Thymus (tissue), 11 donors: Measurements from ENCODE around the gene CEBPA. TPM values are rescaled to one million over a fixed set of nuclear protein-coding genes. Genes with fewer than 3 reads are reported as not detected.

Source experiments
- DNase-seq, 9 donors: peaks; one replicate each; pipeline ENCODE4 v3.0.0-alpha.2; 2013; ENCODE audit warnings: low spot score in 9 of 9, low read depth in 6 of 9, missing footprints in 1 of 9
- H3K27ac ChIP-seq, 2 donors: one replicate each; pipeline ENCODE4 v1.5.1; 2013; ENCODE audit warnings: control low read depth in 1 of 2, low read depth in 1 of 2, low read length in 1 of 2, mild to moderate bottlenecking in 1 of 2, moderate library complexity in 1 of 2
- H3K27me3 ChIP-seq, 2 donors: one replicate each; pipeline ENCODE4 v1.5.1; 2013; ENCODE audit warnings: low read length in 1 of 2; ENCODE audit not compliant: control insufficient read depth in 2 of 2, insufficient read depth in 1 of 2
- H3K36me3 ChIP-seq, 2 donors: one replicate each; pipeline ENCODE4 v1.5.1; 2013; ENCODE audit warnings: low read length in 1 of 2, mild to moderate bottlenecking in 1 of 2, moderate library complexity in 1 of 2; ENCODE audit not compliant: control insufficient read depth in 2 of 2, insufficient read depth in 2 of 2
- H3K4me1 ChIP-seq, 2 donors: one replicate each; pipeline ENCODE4 v1.5.1; 2013; ENCODE audit warnings: low read length in 2 of 2; ENCODE audit not compliant: control insufficient read depth in 2 of 2, insufficient read depth in 2 of 2
- H3K4me3 ChIP-seq, 2 donors: one replicate each; pipeline ENCODE4 v1.5.1; 2013; ENCODE audit warnings: low read length in 2 of 2, control low read depth in 1 of 2, mild to moderate bottlenecking in 1 of 2
- H3K9me3 ChIP-seq, 2 donors: one replicate each; pipeline ENCODE4 v1.5.1; 2013; ENCODE audit warnings: low read length in 1 of 2, mild to moderate bottlenecking in 1 of 2; ENCODE audit not compliant: control insufficient read depth in 2 of 2, insufficient read depth in 1 of 2
- WGBS: extraction: QIAGEN DNeasy Blood & Tissue Kit; methylation state at CpG from one replicate; pipeline ENCODE4 v1.1.7; 2013; 5-methylcytosine and 5-hydroxymethylcytosine counted together
- polyA plus RNA-seq: library from polyadenylated mRNA; stranded (reverse); fragments of 200-250 nt; gene quantifications from one replicate; pipeline ENCODE4 v1.2.3, GENCODE V29; 2013
- total RNA-seq: library from RNA; stranded (reverse); fragments of 120-200 nt; gene quantifications from one replicate; pipeline ENCODE4 v1.2.4, GENCODE V29; 2013
- donor health status: healthy.

The CEBPA gene
- total and polyA plus RNA-seq, 2 donors, result 7.0 to 10.1 TPM

DNA sequence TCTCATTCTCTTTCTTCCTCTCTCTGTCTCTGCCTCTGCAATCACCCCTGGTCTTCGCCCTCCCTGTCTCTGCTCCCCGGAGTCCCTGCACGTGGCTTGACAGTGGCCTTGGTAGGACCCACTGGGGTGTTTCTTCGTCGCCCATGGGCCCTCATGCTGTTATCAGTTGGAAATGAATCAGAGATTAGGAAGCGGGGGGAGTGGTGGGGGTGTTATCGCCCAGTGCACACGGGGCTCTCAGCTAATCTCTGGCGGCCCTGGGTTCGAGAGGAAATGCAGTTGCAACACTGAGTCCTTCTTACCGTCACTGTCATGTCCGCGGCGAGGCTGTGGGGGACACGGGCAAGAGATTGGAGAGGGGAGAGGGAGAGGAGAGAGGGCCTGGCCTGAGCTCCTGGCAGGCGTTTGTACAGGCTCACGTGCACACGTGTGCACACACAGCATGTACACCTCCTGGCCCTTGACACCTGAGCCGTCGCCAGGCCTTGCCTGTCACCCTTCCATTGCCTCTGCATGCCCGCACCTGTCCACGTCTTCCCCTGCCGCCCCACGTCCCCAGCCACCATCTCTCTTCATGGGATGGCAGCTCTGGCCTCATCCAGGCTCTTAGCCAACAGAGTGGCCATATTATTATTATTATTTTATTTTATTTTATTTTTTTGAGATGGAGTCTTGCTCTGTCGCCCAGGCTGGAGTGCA is 38.9 kb downstream of the CEBPA start:
- WGBS, result 94% methylated on average over 25 of the region's 25 CpGs
- no peaks in the 10 kb centered on the region for H3K36me3 ChIP-seq
- no peaks in the 10 kb centered on the region for H3K4me1 ChIP-seq
- no peak overlapping the region for H3K4me3 ChIP-seq
- no peaks in the 10 kb centered on the region for H3K9me3 ChIP-seq
- H3K27me3 ChIP-seq, result peaks cover 3 to 17% of the 10 kb centered on the region in 2 donors
- DNase-seq, result no peak
- no peak overlapping the region for H3K27ac ChIP-seq

DNA sequence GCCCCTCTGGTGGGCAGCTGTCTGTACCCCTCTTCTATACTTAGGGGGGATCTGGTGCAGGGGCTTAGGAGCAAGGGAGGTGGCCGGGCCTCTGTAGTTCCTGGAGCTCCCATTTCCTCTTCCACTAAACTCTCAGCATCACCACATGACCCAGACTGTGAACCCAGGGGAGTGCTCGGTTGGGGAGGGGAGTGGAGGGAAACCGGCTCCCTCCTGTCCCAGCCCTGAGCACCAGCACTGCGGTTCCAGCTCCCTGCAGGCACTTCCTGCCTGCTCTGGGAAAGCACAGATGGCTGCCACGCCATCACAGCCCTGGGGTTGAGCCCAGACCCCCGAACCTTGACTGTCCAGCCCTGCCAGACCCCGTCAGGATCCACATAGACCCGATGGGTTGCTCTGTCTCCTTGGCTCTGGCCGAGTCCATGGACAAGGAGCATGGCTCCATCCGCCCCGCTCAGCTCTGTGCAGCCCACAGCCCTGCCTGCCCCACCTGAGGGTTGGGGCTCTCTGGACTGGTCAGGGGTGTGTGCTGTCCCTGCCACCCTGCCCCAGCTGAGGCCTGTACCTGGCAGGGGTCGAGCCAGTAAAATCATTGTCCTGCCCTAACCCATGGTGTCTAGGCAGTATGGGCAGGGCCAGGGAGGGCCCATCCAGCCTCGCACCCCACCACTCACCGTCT is 40.7 kb downstream of the CEBPA start:
- Histone ChIP-seq H3K4me3 (no peak overlapping the region), H3K27ac (no peak overlapping the region), H3K4me1 (no peaks in the 10 kb centered on the region), H3K36me3 (no peaks in the 10 kb centered on the region), H3K9me3 (no peaks in the 10 kb centered on the region), H3K27me3 (peaks cover 3 to 17% of the 10 kb centered on the region in 2 donors)
- 54% methylated on average over 14 of the region's 14 CpGs for WGBS
- no peak for DNase-seq

GRCh38 chr19:33260628-33261418 is 41.5 kb downstream of the CEBPA start:
- DNase-seq, result no peak
- Histone ChIP-seq H3K4me3 (no peak overlapping the region), H3K27ac (no peak overlapping the region)

GRCh38 chr19:33259539-33259938 is 42.8 kb downstream of the CEBPA start:
- DNase-seq, result no peak
- Histone ChIP-seq H3K4me1 (no peaks in the 10 kb centered on the region), H3K36me3 (no peaks in the 10 kb centered on the region), H3K27ac (no peak overlapping the region), H3K27me3 (peaks cover 3 to 17% of the 10 kb centered on the region in 2 donors), H3K9me3 (no peaks in the 10 kb centered on the region), H3K4me3 (no peak overlapping the region)
- WGBS, result 94% methylated on average over 6 of the region's 6 CpGs

More at GRCh38 chr19:33260628-33261418, 41.5 kb downstream of the CEBPA start:
- 6% methylated on average over 24 of the region's 24 CpGs for WGBS
- Histone ChIP-seq H3K9me3 (no peaks in the 10 kb centered on the region), H3K27me3 (peaks cover 3 to 17% of the 10 kb centered on the region in 2 donors), H3K4me1 (no peaks in the 10 kb centered on the region), H3K36me3 (no peaks in the 10 kb centered on the region)

DNA sequence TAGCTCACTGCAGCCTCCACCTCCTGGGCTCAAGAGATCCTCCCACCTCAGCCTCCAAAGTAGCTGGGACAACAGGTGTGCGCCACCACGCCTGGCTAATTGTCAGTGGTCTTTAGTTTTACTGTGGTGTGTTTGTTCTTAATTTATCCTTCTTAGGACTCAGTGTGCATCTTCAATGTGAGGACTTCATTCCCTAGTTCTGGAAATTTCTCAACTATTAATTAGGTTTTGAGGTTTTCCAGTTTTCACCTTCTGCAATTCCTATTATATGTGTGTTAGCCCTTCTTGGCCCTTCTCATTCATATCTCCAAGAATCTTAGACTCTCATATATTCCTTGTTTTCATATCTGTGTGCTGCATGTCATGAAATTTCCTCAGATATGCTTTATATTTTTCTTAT is 44.5 kb downstream of the CEBPA start:
- H3K4me3 ChIP-seq, result no peak overlapping the region
- no peak for DNase-seq
- WGBS, result 97% methylated on average over 2 of the region's 2 CpGs
- H3K9me3 ChIP-seq, result no peaks in the 10 kb centered on the region
- H3K4me1 ChIP-seq, result no peaks in the 10 kb centered on the region
- H3K36me3 ChIP-seq, result no peaks in the 10 kb centered on the region
- H3K27me3 ChIP-seq, result peaks cover 3 to 17% of the 10 kb centered on the region in 2 donors
- no peak overlapping the region for H3K27ac ChIP-seq

- Histone ChIP-seq H3K27me3 (peaks cover 3 to 13% of the 10 kb centered on the region in 2 donors), H3K4me3 (no peak overlapping the region), H3K27ac (no peak overlapping the region), H3K9me3 (no peaks in the 10 kb centered on the region), H3K4me1 (no peaks in the 10 kb centered on the region), H3K36me3 (no peaks in the 10 kb centered on the region)
- 91% methylated on average over 7 of the region's 7 CpGs for WGBS
- DNase-seq, result no peak
These were observed 46.1 kb downstream of the CEBPA start for GRCh38 chr19:33256261-33256660.

DNA sequence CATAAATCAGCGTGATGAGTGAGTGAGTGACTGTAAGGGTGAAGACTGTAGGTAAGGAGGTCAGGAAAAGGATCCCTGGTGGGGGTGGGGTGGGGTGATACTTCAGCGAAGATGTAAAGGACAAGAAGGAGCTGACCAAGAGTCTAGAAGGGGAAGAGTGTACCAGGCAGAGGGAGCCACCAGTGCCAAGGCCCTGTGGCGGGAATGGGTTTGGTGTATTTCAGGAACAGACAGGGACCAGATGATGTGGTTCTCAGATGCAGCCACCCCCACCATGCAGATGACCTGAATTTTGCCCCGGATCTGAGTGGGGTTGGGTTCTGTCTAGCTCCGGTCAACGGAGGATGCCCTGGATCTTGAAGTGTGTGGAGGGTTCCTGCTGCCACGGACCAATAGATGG is 46.6 kb downstream of the CEBPA start:
- H3K9me3 ChIP-seq, result no peaks in the 10 kb centered on the region
- 95% methylated on average over 7 of the region's 7 CpGs for WGBS
- no peak for DNase-seq
- no peaks in the 10 kb centered on the region for H3K4me1 ChIP-seq
- H3K36me3 ChIP-seq, result no peaks in the 10 kb centered on the region
- no peak overlapping the region for H3K4me3 ChIP-seq
- H3K27me3 ChIP-seq, result peaks cover 3 to 8% of the 10 kb centered on the region in 2 donors
- no peak overlapping the region for H3K27ac ChIP-seq

DNA sequence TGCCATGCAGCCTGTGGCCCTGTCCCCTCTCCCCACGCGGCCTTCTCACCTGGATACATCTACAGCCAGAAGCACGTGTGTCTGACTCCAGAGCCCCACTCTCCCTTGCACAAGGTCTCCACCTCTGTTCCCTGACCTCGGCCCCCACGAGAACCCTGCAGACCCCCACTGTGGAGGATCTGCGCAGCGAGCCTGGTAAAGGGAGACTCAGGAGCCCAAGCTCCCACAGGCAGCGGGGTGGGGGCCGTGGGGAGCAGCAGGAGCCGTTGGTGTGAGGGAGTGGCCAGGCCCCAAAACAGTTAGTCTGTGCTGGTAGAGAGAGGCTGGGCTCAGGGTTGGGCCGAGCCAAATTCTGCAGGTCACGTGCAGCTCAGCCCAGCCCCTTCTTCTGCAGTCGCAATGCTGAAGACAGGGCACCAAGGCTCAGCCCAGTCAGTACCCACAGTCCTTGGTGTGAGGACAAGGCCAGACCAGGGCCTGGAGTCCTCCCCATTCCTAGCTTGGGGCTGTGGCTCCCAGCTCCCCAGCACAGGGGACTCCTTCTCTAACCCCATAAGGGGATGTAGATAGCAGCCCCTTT is 48.0 kb downstream of the CEBPA start:
- H3K36me3 ChIP-seq, result no peaks in the 10 kb centered on the region
- WGBS, result 91% methylated on average over 13 of the region's 13 CpGs
- no peaks in the 10 kb centered on the region for H3K27me3 ChIP-seq
- H3K27ac ChIP-seq, result no peak overlapping the region
- no peaks in the 10 kb centered on the region for H3K4me1 ChIP-seq
- DNase-seq, result no peak
- H3K4me3 ChIP-seq, result no peak overlapping the region
- H3K9me3 ChIP-seq, result no peaks in the 10 kb centered on the region

- Histone ChIP-seq H3K4me1 (no peaks in the 10 kb centered on the region), H3K36me3 (no peaks in the 10 kb centered on the region), H3K27ac (no peak overlapping the region), H3K27me3 (no peaks in the 10 kb centered on the region), H3K4me3 (no peak overlapping the region), H3K9me3 (no peaks in the 10 kb centered on the region)
- WGBS, result 96% methylated on average over 8 of the region's 8 CpGs
- no peak for DNase-seq
These were observed 49.4 kb downstream of the CEBPA start for GRCh38 chr19:33252971-33253370.
